Peyer's patch (tissue), 4 donors: ENCODE measurements around the gene TMEM266. TPM values are rescaled to one million over a fixed set of nuclear protein-coding genes. Genes with fewer than 3 reads are reported as not detected.

Experiments
- DNase-seq, 3 donors: peaks; one replicate each; pipeline ENCODE4 v3.0.0-alpha.2; 2017 to 2019
- H3K27ac ChIP-seq, 4 donors: fragments of 200-600 bp; sonication (generic); one replicate each; pipeline ENCODE4 v1.5.1; 2016 to 2019
- H3K27me3 ChIP-seq, 2 donors: fragments of 200-600 bp; sonication (generic); one replicate each; pipeline ENCODE4 v1.5.1; 2019
- H3K36me3 ChIP-seq, 3 donors: fragments of 200-600 bp; sonication (generic); one replicate each; pipeline ENCODE4 v1.5.1; 2016 to 2019
- H3K4me1 ChIP-seq, 4 donors: fragments of 200-600 bp; sonication (generic); one replicate each; pipeline ENCODE4 v1.5.1; 2016 to 2019
- H3K4me3 ChIP-seq, 4 donors: fragments of 200-600 bp; sonication (generic); 1 replicate in 3 of 4; 2 replicates in 1 of 4; pipeline ENCODE4 v1.5.1; 2016 to 2019; ENCODE audit warnings: mild to moderate bottlenecking in 1 of 4
- H3K9me3 ChIP-seq, 4 donors: fragments of 200-600 bp; sonication (generic); one replicate each; pipeline ENCODE4 v1.5.1; 2016 to 2019; ENCODE audit warnings: mild to moderate bottlenecking in 1 of 4
- POLR2A ChIP-seq, 2 donors: fragments of 450-650 bp; IDR thresholded peaks; one replicate each; pipeline ENCODE4 v1.5.1; 2017; ENCODE audit warnings: antibody characterized with exemption in 2 of 2, mild to moderate bottlenecking in 2 of 2, moderate library complexity in 2 of 2
- total RNA-seq, 4 donors: library from RNA; depleted of rRNA; stranded (reverse); fragments of >200 nt; gene quantifications; one replicate each; pipeline ENCODE4 v1.1.0, GENCODE V29; 2016
- TF ChIP-seq, protein P1 (sequence below), 6 experiments: fragments of 450-650 bp in 4 of 6; fragments of 200-600 bp in 2 of 6; sonication (generic) in 1 of 6; IDR thresholded peaks; one replicate each; pipeline ENCODE4 v1.5.1; 2017 to 2019; ENCODE audit warnings: antibody characterized with exemption in 6 of 6, mild to moderate bottlenecking in 3 of 6, moderate library complexity in 1 of 6

Gene TMEM266
- total RNA-seq, 4 donors from 2014 or later: not detected

DNA sequence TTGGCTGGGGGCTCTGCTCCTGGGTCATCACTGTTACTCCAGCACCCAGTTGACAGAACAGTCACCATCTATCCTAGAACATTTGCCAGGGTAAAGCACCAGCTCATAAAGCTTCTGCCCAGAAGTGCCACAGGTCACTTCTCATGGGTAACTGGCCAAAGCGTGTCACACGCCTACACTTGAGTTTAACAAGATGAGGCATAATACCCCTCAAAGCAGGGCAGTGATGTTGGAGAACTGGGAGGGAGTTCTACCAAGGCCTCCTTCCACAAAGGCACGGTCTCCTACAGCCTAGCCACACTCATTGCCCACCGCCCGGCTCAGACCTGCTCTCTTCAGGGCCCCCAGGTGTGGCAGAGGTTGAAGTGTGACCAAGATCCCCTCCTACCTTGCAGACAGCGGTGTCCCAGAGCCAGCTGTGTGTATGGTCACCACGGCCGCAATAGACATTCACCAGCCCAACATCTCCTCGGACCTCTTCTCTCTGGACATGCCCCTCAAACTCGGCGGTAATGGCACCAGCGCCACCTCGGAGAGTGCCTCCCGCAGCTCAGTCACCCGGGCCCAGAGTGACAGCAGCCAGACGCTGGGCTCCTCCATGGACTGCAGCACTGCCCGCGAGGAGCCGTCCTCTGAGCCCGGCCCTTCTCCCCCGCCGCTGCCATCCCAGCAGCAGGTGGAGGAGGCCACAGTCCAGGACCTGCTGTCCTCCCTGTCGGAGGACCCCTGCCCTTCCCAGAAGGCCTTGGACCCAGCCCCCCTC lies 143.7 kb downstream of the TMEM266 start:
- H3K27me3 ChIP-seq: no peaks in the 10 kb centered on the region
- H3K4me3 ChIP-seq: no peak overlapping the region
- H3K4me1 ChIP-seq: no peaks in the 10 kb centered on the region
- DNase-seq: peak in 1 of 3 donors; percentile 42
- H3K27ac ChIP-seq: no peak overlapping the region
- no peaks in the 10 kb centered on the region for H3K9me3 ChIP-seq
- H3K36me3 ChIP-seq: peaks cover 0 to 12% (median 0%) of the 10 kb centered on the region in 3 donors
- TF ChIP-seq, protein P1, sequence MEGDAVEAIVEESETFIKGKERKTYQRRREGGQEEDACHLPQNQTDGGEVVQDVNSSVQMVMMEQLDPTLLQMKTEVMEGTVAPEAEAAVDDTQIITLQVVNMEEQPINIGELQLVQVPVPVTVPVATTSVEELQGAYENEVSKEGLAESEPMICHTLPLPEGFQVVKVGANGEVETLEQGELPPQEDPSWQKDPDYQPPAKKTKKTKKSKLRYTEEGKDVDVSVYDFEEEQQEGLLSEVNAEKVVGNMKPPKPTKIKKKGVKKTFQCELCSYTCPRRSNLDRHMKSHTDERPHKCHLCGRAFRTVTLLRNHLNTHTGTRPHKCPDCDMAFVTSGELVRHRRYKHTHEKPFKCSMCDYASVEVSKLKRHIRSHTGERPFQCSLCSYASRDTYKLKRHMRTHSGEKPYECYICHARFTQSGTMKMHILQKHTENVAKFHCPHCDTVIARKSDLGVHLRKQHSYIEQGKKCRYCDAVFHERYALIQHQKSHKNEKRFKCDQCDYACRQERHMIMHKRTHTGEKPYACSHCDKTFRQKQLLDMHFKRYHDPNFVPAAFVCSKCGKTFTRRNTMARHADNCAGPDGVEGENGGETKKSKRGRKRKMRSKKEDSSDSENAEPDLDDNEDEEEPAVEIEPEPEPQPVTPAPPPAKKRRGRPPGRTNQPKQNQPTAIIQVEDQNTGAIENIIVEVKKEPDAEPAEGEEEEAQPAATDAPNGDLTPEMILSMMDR (IDR thresholded peaks at IDR 0.05): no peak
- TF ChIP-seq POLR2A (IDR thresholded peaks at IDR 0.05): no peak

DNA sequence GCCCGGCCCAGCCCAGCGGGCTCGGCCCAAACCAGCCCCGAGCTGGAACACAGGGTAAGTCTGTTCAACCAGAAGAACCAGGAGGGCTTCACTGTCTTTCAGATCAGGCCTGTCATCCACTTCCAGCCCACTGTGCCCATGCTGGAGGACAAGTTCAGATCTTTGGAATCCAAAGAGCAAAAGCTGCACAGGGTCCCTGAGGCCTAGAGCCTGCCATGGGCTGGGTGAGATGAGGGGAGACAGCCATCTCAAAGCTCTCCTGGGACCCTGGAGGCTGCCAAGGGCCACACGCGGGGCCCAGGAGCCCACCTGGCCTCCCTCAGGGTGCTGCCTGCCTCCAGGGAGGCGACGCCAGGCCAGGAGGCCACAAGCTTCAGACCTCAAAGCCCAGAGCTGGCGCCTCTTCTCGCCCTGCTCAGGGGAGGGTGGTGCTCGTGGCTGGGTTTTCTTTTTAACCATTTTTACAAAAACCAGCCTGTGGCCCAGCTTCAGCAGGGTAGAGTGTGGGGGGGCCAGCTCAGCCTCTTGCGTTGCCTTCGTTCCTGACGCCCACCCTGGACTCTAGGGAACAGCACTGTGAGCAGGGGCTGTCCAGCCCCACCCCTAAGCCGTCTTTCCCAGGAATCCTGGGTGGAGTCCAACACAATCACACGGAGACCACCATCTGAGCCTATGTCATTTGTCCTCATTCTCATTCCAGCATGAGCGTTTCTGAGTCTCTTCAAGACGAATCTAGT lies 144.5 kb downstream of the TMEM266 start:
- H3K4me3 ChIP-seq: no peak overlapping the region
- no peaks in the 10 kb centered on the region for H3K4me1 ChIP-seq
- no peaks in the 10 kb centered on the region for H3K27me3 ChIP-seq
- H3K36me3 ChIP-seq: peaks cover 0 to 19% (median 0%) of the 10 kb centered on the region in 3 donors
- DNase-seq: peak in 1 of 3 donors; percentile 40
- no peak overlapping the region for H3K27ac ChIP-seq
- no peak for TF ChIP-seq POLR2A (IDR thresholded peaks at IDR 0.05)
- TF ChIP-seq, protein P1 (IDR thresholded peaks at IDR 0.05): no peak
- no peaks in the 10 kb centered on the region for H3K9me3 ChIP-seq

- H3K27ac ChIP-seq: no peak overlapping the region
- DNase-seq: peak in 1 of 3 donors; percentile 39
- H3K4me3 ChIP-seq: no peak overlapping the region
- TF ChIP-seq, protein P1 (IDR thresholded peaks at IDR 0.05): no peak
- no peak for TF ChIP-seq POLR2A (IDR thresholded peaks at IDR 0.05)
- H3K4me1 ChIP-seq: no peaks in the 10 kb centered on the region
- no peaks in the 10 kb centered on the region for H3K27me3 ChIP-seq
- no peaks in the 10 kb centered on the region for H3K9me3 ChIP-seq
- peaks cover 0 to 27% (median 0%) of the 10 kb centered on the region in 3 donors for H3K36me3 ChIP-seq
Observed at GRCh38 chr15:76204916-76205460, 145.2 kb downstream of the TMEM266 start.

GRCh38 chr15:76206325-76206976 lies 146.7 kb downstream of the TMEM266 start:
- no peak overlapping the region for H3K4me3 ChIP-seq
- peaks cover 0 to 41% (median 0%) of the 10 kb centered on the region in 3 donors for H3K36me3 ChIP-seq
- H3K27ac ChIP-seq: no peak overlapping the region

More at GRCh38 chr15:76206325-76206976, 146.7 kb downstream of the TMEM266 start:
- TF ChIP-seq POLR2A (IDR thresholded peaks at IDR 0.05): no peak
- TF ChIP-seq, protein P1 (IDR thresholded peaks at IDR 0.05): no peak
- Histone ChIP-seq H3K27me3 (no peaks in the 10 kb centered on the region), H3K9me3 (no peaks in the 10 kb centered on the region), H3K4me1 (no peaks in the 10 kb centered on the region)
- DNase-seq: peak in 2 of 3 donors; percentile 23 to 62
